Right lobe of liver (tissue), 4 donors: ENCODE data around the gene ST7L.

Source experiments
- POLR2A ChIP-seq: fragments of 450-650 bp; IDR thresholded peaks from one replicate; pipeline ENCODE4 v1.6.1; 2017; ENCODE audit warnings: antibody characterized with exemption, mild to moderate bottlenecking
- TF ChIP-seq, protein P1 (sequence below), 4 donors: fragments of 200-600 bp in 3 of 4; fragments of 450-650 bp in 1 of 4; IDR thresholded peaks; one replicate each; pipeline versions ENCODE4 v1.5.1 to v1.8.0; 2016 to 2022; ENCODE audit warnings: antibody characterized with exemption in 4 of 4, mild to moderate bottlenecking in 2 of 4
- donor health status: DM: no; HTN: no; CAD: no.
- donor health status: DM: no; HTN: no; CAD: no.
- donor health status: DM: no; HTN: yes; CAD: no.

DNA sequence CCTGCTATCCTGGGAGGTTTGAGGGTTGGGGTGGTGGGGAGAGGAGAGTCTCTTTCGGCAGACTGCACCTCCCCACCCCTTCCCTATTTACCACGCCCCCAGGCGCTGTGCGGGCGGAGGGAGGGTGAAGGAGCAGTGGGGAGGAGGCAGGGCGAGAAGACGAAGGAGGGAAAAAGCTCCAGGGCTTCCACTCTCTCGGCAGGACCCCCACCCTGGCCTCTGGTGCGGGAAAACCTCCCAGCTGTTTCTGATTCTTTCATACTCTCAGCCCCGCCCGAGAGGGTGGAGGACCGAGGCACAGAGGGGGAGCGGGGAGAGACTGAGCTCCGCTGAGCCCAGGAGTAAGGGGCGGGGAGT is 111.0 kb downstream of the ST7L start:
- TF ChIP-seq, protein P1, sequence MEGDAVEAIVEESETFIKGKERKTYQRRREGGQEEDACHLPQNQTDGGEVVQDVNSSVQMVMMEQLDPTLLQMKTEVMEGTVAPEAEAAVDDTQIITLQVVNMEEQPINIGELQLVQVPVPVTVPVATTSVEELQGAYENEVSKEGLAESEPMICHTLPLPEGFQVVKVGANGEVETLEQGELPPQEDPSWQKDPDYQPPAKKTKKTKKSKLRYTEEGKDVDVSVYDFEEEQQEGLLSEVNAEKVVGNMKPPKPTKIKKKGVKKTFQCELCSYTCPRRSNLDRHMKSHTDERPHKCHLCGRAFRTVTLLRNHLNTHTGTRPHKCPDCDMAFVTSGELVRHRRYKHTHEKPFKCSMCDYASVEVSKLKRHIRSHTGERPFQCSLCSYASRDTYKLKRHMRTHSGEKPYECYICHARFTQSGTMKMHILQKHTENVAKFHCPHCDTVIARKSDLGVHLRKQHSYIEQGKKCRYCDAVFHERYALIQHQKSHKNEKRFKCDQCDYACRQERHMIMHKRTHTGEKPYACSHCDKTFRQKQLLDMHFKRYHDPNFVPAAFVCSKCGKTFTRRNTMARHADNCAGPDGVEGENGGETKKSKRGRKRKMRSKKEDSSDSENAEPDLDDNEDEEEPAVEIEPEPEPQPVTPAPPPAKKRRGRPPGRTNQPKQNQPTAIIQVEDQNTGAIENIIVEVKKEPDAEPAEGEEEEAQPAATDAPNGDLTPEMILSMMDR (IDR thresholded peaks at IDR 0.05) = no peak
- no peak for TF ChIP-seq POLR2A
